GM19328 (cell line): ENCODE measurements around the gene EIF4A2.
A peak's percentile ranks its signal among the peaks of the same experiment; 100 is the strongest.

Experiments
- ATAC-seq: cut with Tn5 transposase; IDR thresholded peaks from one replicate; pipeline ENCODE4 v1.9.1; 2021; ENCODE audit warnings: mild to moderate bottlenecking, moderate library complexity; ENCODE audit not compliant: unreplicated experiment

The EIF4A2 gene

DNA sequence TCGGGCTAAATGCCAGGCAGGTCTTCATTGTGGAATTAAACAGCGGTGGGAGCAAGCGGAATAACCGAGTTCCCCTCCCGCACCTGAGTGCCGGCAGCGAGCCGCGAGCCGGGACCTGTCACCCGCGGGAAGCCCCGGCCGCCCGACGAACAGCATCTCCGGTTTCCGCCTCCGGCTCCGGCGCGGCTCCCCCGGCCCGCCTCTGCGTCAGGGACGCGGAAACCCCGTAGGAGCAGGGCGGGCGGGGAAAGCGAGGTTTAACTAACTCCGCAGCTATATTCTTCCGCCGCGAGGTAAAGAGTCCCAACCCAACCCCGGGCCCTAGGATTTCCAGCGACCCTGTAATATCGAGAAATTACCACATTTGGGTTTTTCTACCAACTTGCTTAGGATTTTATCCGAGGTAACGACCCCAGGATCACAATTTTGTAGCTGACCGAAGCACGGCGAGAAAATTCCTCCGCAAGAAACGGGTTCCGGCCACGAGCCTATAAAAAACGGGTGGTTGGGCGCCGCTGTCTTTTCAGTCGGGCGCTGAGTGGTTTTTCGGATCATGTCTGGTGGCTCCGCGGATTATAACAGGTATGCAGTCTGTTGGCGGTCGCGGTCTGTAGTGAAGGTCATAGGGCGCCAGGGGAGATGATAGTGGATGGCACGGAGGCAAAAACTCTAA lies at the start of gene EIF4A2:
TSS of gene EIF4A2 (plus strand) at position 520 of the 673 bp plus-strand sequence. CDS start at position 554, 34 bp downstream.
- no peak for ATAC-seq

DNA sequence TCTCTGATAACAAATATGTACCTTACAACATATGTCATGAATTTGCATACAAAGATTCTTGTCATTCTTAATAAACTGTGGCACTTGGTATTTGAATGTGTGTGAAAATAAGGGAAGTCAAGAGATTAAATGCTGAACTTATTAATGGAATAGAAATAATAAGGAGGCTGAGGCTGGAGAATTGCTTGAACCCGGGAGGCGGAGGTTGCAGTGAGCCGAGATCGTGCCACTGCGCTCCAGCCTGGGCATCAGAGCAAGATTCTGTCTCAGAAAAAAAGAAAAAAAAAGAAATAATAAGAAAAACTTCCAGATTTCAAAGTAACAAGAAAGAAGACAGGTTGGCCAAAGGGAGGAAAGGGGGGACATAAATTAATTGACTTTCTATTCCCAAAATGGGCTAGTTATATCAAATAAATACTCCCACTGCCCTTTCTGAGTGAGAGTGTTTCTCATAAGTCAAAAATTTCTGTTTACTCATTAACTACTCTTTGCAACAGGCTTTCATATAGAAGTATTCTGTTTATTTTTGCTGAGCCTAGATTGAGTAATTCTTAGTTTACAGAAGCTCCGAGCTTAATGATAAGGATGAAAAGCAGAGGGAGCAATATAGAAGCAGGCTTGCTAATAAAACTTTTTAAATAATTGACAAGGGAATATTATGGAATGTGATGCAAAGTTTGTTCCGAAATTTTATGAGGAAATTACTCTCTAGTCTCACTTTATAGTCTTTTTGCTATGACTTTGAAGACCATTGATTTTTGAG lies 40.6 kb upstream of the EIF4A2 start:
- no peak for ATAC-seq

DNA sequence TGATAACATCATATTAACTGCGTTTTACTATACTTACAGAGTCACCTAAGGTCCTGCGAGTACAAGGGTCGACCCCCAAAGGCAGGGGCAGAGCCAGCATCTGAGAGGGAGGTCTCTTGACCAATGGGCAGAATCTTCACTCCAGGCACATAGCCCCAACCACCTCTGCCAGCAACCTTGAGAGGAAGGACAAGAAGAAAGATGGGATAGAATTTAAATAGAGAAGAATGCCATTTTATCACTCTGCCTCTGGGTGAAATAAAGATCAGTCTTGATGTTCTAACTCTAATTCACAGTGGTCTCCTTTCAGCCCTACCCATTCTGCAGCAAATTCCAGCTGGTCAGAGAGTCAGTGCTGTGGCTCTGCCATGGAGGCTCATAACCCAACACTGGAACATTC lies 39.7 kb upstream of the EIF4A2 start:
- no peak for ATAC-seq

DNA sequence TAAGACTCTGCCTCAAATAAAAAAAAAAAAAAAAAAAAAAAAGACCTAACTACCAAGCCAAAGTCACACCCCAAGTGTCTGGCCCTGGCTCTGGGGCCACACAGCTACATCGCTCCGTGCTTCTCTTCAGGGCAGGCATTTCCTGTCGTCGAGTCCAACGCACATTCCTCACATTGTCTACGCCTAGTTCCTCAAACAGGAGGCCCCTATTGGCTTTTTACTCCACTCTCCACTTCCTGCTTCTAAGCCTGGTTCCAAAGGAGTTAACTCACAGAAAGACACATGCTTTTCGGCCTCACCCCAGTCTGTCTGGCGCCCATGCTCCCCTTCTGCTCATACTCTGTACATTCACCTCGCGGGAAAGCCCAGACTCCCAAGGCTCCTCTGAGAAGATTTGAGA lies 37.4 kb upstream of the EIF4A2 start:
- no peak for ATAC-seq

DNA sequence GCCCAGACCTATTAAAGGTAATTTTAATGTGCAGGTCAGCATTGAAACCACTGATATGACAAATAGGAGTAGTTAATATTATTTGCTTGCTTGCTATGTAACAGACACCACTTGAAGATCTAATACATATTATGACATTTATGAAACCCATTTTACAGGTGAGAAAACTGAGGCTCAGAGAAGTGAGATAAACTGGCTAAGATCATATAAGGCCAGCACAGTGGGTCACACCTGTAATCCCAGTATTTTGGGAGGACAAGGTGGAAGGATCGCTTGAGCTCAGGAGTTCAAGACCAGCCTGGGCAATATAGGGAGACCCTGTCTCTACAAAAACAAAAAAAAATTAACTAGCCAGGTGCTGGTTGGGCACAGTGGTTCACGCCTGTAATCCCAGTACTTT lies 33.1 kb upstream of the EIF4A2 start:
- ATAC-seq: no peak

DNA sequence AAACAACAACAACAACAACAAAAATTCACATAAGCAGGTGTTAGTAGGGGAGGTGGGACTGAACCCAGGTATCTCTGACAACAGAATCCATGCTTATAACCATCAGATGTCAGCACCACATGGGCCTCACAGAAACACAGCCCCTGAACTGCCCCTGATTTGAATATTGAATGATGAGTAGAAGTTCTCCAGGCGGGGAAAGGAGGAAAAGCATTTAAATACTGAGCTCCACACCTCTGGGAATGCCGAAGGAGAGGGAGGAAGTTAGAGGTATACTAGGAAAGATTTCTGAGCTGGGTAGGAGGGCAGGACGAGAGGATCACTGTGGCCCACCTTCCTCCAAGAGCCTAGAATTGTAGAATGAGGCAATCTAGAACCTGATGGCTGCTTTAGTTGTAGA lies 31.9 kb upstream of the EIF4A2 start:
- ATAC-seq: no peak

DNA sequence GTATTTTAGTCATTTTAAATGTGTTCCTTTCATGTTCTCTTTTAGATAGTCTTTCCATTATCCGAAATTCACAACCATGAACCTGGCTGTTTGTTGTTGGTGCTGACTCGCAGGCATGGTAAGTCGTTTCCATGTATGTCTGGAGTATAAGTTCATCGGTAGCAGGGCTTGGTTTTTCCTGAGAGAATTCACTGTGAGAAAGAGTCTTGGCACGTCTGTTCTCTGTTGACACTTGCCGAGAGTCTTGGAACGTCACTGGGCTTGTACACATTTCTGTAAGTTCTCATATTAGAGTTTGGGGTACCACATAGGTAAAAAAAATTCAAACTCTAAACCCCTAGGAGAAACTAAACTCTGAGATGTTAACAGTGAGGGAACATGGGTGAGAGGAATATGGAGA lies 29.4 kb upstream of the EIF4A2 start:
- no peak for ATAC-seq

DNA sequence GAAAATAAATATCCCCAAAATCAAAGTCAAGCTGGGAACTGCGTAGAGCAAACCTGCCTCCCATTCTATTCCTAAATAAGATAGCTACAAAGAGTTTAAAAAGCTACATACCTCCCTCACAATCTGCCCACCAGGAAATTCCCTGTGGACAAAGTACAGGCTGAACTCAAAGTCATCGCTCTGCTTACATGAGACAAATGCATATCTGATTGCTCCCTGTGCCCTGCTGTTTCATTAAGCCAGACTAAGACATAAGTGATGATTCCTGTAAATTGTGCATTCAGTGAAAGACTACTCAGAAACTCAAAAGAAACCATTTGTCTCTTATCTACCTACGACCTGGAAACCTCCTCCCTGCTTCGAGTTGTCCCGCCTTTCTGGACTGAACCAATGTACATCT lies 28.5 kb upstream of the EIF4A2 start:
- ATAC-seq: no peak

DNA sequence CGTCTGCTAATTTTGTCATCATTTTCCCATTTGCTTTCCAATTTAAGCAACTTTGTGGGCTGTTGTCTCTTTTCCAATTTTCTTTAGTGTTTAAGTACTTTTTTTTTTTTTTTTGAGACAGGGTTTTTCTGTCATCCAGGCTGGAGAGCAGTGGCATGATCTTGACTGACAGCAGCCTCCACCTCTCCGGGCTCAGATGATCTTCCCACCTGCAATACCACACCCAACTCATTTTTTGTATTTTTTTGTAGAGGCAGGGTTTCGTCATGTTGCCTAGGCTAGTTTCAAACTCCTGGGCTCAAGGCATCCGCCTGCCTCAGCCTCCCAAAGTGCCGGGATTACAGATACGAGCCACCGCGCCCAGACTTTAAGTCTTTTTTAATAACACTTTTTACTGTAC lies 26.2 kb upstream of the EIF4A2 start:
- no peak for ATAC-seq

DNA sequence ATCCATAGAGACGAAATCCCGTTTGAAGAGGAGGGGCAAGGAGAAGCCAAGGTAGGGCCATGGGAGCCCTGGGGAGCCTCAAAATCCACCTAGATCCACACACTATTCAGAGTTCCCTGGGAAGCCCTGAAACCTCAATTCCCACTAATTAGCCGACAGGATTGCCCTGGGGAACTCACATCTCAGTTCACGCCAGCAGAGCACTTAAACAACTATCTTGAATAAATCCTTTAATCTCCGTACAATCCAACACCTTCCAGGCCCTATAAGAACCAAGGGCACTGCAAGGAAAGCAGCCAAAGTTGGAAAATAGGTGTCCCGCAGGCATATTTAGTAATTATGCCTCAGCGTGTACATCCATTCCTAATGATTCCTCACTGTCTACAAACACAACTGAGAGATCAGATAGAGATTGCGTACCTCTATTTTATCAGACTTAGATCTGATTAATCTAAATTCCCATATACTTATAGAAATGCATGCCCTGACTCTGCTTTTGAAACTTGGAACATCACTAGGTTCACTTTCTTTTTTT lies 25.6 kb upstream of the EIF4A2 start:
- ATAC-seq: no peak

DNA sequence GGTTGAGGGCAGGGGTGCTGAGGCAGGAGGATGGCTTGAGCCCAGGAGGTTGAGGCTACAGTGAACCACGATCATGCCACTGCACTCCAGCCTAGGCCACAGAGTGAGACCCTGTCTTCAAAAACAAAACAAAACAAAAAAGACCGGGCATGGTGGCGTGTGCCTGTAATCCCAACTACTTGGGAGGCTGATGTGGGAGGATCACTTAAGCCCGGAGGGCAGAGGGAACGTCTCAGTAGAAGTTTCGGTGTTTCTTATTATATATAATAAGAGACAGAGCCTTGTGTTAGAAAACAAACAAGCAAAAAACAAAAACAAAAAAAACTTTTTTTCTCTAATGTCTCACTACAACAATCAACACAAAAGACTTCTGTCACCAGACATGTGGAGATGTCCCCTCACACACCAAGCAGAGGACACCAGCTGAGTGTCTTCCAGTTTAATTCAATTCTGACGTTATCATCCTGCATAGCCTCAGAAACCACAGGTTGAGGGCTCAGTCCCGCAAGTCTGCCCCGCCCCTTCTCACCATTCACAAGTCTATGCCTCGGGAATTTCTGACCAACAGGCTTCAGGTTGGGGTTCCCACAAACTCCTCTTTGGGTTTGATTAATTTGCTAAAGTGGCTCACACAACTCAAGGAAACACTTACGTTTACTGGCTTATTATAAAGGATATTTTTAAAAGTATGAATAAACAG lies 24.0 kb upstream of the EIF4A2 start:
- ATAC-seq: no peak

DNA sequence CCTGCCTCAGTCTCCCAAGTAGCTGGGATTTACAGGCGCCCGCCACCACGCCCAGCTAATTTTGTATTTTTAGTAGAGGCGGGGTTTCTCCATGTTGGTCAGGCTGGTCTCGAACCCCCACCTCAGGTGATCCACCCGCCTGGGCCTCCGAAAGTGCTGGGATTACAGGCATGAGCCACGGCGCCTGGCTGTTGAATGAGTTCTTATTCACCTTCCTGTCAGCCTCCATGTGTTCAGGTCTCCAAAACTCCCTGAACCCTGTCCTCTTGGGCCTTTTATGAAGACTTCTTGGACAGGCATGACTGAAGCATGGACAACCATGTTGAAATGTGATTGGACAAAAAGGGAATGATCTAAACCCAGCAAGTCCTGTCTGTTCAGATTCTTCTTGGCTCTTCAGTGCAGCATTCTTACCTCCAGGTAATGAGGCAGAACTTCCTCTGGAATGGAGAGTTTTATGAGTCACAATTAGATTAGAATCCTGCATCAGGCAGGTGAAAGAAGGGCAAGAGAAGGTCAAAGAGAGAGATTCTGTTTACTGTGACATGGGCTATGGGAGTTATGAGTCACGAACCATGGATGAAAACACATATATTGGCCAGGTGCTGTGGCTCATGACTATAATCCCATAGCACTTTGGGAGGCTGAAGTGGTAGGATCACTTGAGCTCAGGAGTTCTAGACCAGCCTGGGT lies 23.1 kb upstream of the EIF4A2 start:
- no peak for ATAC-seq

DNA sequence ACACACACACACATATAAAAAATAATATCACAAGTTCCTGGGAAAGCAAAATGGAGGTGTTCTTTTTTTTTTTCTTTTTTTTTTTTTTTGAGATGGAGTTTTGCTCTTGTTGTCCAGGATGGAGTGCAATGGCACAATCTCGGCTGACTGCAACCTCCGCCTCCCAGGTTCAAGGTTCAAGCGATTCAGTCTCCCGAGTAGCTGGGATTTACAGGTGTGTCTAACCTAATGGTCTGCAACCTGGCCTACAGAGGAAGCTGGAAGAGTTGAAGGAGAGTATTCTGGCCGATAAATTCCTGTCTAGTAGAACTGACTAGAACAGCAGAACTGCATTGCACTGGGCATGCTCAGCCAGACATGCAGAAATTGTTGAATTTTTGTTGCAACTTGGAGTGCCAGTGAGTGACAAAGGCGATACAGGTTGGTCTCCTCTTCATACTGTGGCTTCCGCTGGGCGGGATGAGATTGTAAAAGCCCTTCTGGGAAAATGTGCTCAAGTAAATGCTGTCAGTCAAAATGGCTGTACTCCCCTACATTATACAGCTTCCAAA lies 22.4 kb upstream of the EIF4A2 start:
- ATAC-seq: no peak

DNA sequence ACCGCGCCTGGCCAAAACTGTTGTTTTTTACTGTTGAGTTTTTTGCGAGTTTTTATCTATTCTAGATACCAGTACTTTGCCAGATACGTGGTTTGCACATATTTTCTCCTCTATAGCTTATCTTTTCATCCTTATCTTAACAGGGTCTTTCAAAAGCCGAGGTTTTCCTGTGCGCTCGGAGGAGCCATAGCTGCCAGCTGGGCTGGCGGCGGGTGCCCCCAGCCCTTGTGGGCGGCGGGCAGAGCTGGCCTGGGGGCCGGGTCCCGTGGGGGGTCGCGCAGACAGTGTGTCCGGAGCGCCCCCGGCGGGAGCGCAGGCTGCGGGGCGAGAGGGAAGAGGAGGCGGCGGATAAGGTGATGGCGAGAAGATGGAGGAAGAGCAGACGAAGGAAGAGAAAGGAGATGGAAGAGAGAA lies 11.1 kb upstream of the EIF4A2 start:
- ATAC-seq: peak; percentile 17

DNA sequence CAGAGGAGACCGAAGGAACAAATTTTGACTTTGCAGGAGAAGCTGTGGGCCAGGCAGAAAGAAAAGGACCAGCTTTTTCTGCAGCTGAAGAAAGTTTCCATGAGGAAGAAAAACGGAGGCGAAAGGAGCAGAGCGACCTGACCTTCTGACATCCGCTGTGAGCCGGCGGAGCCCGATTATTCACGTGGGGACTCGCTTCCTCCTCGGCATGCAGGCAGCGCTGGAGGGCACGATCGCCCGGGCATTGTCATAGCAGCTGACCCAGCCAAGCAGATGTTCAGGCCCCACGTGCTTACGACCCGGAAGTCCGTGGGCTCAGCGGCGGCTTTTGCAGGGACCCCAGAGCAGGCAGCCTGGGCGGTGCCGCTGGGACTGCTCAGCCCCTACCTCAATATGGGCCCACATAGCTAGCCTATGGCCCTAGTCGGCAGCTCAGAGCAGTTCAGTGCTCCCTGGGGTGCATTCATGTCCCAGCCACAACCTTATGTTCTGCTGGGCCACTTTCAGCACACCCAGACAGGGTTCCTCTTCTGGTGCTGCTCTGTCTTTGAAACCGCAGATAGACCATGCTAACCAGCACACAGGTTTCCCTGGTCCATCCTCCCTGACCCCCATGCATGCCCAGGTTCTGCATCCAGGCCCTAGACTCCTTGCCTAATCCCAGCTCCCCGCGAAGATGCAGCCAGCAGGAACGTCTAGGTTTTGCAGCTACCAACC lies 10.5 kb upstream of the EIF4A2 start:
- ATAC-seq: peak; percentile 84

DNA sequence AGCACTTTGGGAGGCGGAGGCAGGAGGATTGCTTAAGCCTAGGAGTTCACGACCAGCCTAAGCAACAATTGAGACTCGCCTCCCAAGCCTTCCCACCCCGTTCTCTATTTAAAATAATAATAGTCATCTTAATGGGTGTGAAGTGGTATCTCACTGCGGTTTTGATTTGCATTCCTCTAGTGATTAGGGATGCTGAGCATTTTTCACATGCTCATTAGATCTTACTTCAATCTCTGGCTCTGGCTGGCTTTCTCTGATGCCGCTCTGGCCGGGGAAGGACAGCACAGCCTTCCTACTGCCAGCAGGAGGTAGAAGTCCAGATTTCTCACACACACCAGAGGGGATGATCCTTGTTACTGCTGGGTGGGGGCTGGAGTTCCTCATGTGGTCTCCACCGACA lies 7.4 kb upstream of the EIF4A2 start:
- ATAC-seq: no peak

DNA sequence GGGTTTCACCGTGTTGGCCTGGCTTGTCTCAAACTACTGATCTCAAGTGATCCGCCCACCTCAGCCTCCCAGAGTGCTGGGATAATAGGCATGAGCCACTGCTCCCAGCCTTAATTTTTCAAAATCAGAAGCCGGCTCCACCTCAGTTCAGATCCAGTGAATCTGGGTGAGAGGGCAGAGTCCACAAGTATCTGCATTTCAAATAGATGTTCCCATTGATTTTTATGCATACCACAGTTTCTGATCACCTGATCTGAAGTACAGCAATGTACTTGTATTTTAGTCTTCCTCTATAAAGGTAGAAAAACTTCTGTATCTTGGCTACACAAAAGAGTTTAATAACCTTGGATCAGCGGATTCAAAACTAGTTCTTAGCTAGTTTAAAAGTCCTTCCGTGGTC lies 4.2 kb upstream of the EIF4A2 start:
- ATAC-seq: no peak

DNA sequence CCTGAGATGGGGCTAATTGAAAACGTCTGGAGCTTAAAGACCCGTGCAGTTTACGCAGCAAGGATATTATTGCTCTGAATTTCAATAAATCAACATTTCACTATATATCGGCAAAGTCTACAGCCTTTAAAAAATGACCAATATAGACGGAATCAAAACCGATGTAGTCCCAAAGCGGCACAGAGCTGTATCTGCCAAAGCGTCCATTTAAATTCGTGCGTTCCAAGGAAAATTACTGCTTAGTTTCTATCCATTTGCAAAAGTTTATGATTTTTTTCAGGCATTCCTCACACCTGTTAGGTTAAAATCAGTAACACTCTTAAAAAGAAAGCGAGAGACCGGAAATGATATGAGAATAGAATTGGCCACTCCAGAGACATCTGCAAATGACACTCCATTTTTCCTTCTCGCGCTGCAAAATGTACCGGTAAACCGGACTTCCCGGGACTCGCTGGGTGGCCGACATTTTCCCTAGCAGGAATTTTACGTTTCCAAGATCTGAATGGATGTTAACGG lies 777 bp upstream of the EIF4A2 start:
- no peak for ATAC-seq

DNA sequence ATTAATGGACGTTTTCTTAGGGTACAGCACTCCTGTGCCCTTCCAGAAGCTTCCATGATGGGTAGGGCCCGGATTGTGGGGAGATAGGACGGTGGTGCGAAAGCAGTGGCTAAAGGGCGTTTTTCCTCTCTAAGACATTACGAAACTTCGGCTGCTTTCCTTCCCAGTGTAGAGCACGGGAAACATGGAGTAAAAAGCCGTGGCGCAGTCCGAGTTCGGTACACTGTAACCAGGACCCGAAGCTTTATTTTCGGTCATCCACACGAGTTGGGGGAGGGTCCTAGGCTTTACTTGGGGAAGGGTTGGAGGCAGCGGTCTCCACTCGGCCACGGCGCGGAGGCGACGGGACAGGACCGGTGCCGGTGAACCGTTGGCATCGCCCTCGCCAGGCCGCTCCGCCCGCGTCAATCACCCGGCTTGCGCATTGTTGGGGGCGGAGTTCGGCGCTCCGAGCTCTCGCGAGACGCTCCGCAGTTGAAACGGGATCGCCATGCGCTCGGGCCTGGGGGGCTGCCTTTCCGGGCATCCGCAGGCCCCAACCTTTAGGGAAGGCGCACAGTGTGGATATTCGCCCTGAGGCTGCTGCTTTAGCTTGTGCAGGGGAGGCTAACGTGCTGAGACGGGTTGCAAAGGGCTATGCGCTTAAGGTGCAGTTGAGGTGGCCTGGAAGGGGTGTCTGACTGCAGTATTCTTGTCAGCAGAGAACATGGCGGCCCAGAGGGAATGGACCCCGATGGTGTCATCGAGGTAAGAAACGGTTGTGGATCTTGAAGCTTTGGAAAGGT lies 546 bp downstream of the EIF4A2 start:
- ATAC-seq: no peak
